ENCODE data around the gene SNX13.

DNA sequence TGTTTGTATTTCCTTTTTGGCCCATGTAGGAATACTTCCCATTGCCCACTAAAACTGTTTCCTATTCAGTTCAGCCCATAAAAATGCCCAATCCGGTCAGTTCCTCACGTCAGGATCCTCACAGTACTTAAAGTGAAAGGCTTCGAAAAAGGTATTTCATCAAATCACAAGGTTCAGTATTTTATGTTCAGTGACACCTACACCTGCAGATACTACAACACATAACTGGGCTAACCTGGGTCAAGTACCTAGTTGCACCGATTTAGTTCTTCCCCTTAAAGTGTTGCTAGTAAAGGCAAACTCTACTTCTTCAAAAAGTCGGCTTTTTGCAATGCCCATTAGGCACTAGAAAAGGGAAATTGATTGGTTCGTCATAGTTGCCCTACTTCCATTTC, 1.1 kb downstream of the SNX13 start:
- TF ChIP-seq CTCF (IDR thresholded peaks at IDR 0.05) (no peak), POLR2A (IDR thresholded peaks at IDR 0.05) (peak in 1 of 2 donors; percentile 12)
